ENCODE data around the gene STRIP2. TPM values are rescaled to one million over a fixed set of nuclear protein-coding genes. Genes with fewer than 3 reads are reported as not detected.
A peak's percentile ranks its signal among the peaks of the same experiment; 100 is the strongest.
"Not testable (repeated sequence)": the region's sequence is repeated elsewhere in the genome, so short reads cannot be mapped to it uniquely, and the experiment has no call there.

Gene STRIP2
- total RNA-seq, 2 donors from 2014 or later: 51.7 to 78.4 TPM

DNA sequence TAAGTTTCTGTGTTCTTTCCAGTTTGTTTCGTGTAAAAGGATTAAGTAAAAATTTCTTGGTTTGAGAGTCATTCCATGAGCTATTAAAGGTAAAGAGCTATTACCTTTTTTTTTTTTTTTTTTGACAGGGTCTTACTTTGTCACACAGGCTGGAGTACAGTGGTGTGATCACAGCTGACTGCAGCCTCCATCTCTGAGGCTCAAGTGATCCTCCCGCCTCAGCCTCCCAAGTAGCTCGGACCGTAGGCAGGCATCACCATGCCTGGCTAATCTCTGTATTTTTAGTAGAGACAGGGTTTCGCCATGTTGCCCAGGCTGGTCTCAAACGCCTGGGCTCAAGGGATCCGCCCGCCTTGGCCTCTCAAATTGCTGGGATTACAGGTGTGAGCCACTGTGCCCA, 69.5 kb downstream of the STRIP2 start:
- Mint-ChIP-seq H3K4me1 (peaks cover 7% of the 10 kb centered on the region), H3K27ac (peak overlapping the region; percentile 57), H3K4me3 (peak overlapping the region; percentile 69)

GRCh38 chr7:129512192-129512591, 78.0 kb downstream of the STRIP2 start:
- Mint-ChIP-seq H3K4me1 (no peaks in the 10 kb centered on the region), H3K4me3 (no peak overlapping the region), H3K9me3 (no peaks in the 10 kb centered on the region), H3K36me3 (ENCODE audit: low read depth) (no peaks in the 10 kb centered on the region), H3K27me3 (peaks cover 3% of the 10 kb centered on the region), H3K27ac (no peak overlapping the region)
- ATAC-seq (replicated peaks): no peak

More for the DNA sequence above, 69.5 kb downstream of the STRIP2 start:
- no peak for ATAC-seq (replicated peaks)
- no peaks in the 10 kb centered on the region for H3K27me3 Mint-ChIP-seq
- H3K9me3 Mint-ChIP-seq: no peaks in the 10 kb centered on the region
- H3K36me3 Mint-ChIP-seq (ENCODE audit: low read depth): no peaks in the 10 kb centered on the region

DNA sequence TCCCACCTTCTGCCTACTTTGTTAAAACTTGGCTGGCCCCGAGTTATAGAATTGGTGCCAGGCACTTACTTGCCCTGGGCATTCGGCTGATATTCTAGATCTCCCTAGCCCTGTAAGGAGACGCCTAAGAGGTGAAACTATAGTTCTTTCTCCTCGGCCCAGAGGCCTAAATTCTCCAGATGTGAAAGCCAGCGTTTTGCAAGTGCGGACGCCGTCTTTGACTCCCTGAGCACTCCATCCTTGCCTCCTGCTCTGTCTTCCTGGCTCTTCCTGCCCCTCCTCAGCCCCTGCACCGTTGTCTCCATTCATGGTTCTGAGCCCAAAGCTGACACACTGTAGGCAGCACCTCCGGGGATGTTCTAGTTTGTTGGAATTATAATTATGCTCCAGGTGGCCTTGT, 79.3 kb downstream of the STRIP2 start:
- no peak overlapping the region for H3K4me3 Mint-ChIP-seq
- peaks cover 7% of the 10 kb centered on the region for H3K27me3 Mint-ChIP-seq
- H3K9me3 Mint-ChIP-seq: no peaks in the 10 kb centered on the region
- no peaks in the 10 kb centered on the region for H3K36me3 Mint-ChIP-seq (ENCODE audit: low read depth)
- H3K27ac Mint-ChIP-seq: no peak overlapping the region
- no peak for ATAC-seq (replicated peaks)
- H3K4me1 Mint-ChIP-seq: no peaks in the 10 kb centered on the region

DNA sequence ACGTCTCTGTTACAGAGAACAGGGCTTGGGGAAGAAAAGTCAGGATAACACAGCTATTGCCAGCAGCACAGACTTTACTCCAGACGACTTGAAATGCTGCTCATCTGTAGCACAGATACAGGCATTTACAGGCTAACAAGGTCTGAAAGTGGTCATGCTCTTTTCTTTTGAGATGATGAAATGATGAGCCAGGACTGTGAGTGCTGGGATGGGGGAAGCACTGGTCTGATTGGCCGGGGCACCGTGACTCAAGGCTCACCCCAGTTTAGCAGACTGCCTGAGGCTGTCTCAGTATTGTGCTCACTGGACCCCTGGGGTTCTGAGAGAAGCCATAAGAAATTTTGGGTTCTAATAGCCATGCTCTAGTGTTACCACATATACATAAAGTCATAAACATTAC, 80.5 kb downstream of the STRIP2 start:
- Mint-ChIP-seq H3K4me3 (no peak overlapping the region), H3K9me3 (no peaks in the 10 kb centered on the region), H3K27me3 (peaks cover 10% of the 10 kb centered on the region), H3K36me3 (ENCODE audit: low read depth) (no peaks in the 10 kb centered on the region), H3K4me1 (no peaks in the 10 kb centered on the region), H3K27ac (no peak overlapping the region)
- no peak for ATAC-seq (replicated peaks)

DNA sequence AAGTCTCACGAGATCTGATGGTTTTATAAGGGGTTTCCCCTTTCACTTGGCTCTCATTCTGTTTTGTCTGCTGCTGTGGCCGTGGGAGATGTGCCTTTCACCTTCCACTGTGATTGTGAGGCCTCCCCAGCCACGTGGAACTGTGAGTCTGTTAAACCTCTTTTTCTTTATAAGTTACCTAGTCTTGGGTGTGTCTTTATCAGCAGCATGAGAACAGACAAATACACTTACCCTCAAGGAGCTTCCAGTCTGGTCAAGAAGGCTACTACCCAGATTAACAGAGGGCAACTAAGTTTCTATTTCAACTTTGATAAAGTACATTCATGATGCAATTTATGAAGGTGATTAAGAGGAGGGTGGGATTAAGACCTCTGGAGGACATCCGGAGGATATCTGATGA, 81.1 kb downstream of the STRIP2 start:
- no peak for ATAC-seq (replicated peaks)
- Mint-ChIP-seq H3K9me3 (no peaks in the 10 kb centered on the region), H3K27ac (no peak overlapping the region), H3K27me3 (peaks cover 15% of the 10 kb centered on the region), H3K4me3 (no peak overlapping the region), H3K36me3 (ENCODE audit: low read depth) (no peaks in the 10 kb centered on the region), H3K4me1 (no peaks in the 10 kb centered on the region)

GRCh38 chr7:129517931-129518330, 83.7 kb downstream of the STRIP2 start:
- H3K27ac Mint-ChIP-seq: no peak overlapping the region
- H3K4me3 Mint-ChIP-seq: no peak overlapping the region
- peaks cover 31% of the 10 kb centered on the region for H3K27me3 Mint-ChIP-seq
- ATAC-seq (replicated peaks): no peak
- H3K9me3 Mint-ChIP-seq: no peaks in the 10 kb centered on the region
- H3K36me3 Mint-ChIP-seq (ENCODE audit: low read depth): no peaks in the 10 kb centered on the region
- H3K4me1 Mint-ChIP-seq: no peaks in the 10 kb centered on the region

DNA sequence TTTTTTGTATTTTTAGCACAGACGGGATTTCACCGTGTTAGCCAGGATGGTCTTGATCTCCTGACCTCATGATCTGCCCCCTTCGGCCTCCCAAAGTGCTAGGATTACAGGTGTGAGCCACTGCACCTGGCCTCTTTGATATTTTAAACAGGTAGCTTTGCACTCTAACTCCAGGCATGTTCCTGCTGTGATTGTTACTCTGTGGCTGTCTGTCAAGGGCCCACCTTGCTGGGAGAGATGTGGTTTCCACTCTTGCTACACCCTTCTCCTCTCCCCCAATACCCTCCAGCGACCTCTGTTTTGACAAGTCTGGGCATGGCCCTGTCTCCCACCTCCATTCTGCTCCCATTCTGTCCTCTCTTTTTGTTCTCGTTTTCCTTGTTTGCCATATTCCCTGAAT, 85.2 kb downstream of the STRIP2 start:
- ATAC-seq (replicated peaks): no peak
- Mint-ChIP-seq H3K27me3 (peaks cover 35% of the 10 kb centered on the region), H3K27ac (no peak overlapping the region), H3K36me3 (ENCODE audit: low read depth) (no peaks in the 10 kb centered on the region), H3K4me1 (no peaks in the 10 kb centered on the region), H3K9me3 (no peaks in the 10 kb centered on the region), H3K4me3 (no peak overlapping the region)

DNA sequence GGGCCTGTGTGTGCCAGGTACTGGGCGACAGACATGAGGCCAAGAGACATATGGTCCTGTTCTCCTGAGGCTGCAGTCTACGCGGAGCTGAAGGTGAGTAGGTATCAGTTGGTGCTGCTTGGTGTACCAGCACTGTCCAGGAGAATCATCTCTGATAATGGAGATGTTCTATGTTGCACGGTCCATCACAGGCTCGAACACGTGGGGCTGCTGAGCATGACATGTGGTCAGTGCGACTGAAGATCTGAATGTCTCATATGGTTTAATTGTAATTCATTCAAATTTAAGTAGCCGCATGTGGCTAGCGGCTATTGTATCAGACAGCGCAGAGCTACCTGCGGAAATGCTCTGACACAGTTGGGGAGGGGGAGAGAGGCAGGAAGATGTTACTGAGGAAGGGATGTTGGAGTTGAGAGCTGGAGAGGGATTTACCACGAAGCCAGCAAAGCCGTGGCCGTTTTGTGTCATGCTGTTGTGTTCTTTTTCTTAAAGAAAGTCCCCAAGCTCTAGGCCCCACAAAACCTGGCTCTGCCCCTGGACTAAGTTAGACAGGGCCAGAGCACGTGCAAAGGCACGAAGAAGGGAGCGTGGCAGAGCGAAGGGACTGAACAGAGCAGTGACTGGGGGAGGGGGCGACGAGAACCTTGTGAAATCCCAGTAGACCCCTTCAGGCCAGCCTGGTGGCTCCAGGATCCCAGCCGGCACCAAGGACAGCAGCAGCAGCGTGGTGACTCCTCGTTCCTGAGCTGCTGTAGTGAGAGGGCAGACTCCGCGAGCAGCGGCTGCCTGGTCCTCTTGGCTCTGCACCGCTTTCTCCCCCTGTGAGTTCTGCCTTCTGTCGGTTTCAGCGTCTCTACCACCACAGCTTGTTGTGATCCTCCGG, 88.1 kb downstream of the STRIP2 start:
- H3K27ac Mint-ChIP-seq: no peak overlapping the region
- H3K4me1 Mint-ChIP-seq: no peaks in the 10 kb centered on the region
- H3K36me3 Mint-ChIP-seq (ENCODE audit: low read depth): no peaks in the 10 kb centered on the region
- no peak for ATAC-seq (replicated peaks)
- no peak overlapping the region for H3K4me3 Mint-ChIP-seq
- peaks cover 38% of the 10 kb centered on the region for H3K27me3 Mint-ChIP-seq
- no peaks in the 10 kb centered on the region for H3K9me3 Mint-ChIP-seq

- H3K4me1 Mint-ChIP-seq: no peaks in the 10 kb centered on the region
- no peaks in the 10 kb centered on the region for H3K36me3 Mint-ChIP-seq (ENCODE audit: low read depth)
- no peak overlapping the region for H3K27ac Mint-ChIP-seq
- ATAC-seq (replicated peaks): no peak
- H3K4me3 Mint-ChIP-seq: no peak overlapping the region
- no peaks in the 10 kb centered on the region for H3K9me3 Mint-ChIP-seq
- peaks cover 37% of the 10 kb centered on the region for H3K27me3 Mint-ChIP-seq
These were observed 88.7 kb downstream of the STRIP2 start for GRCh38 chr7:129522971-129523340.

DNA sequence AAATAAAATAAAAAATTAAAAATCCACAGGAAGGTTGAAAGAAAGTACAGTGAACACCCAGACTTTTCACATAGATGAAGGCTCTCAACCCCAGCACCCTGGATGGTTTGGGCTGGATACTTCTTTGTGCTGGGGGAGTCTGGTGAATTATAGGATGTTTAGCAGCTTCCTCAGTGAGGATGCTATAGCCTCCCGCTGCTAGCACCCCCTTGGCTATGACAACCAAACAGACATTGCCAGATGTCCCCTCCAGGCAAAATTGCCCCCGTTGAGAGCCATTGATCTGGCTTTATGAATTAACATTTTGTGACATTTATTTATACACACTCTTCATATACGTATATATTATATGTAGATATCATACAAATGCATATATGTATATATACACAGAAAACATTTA, 89.7 kb downstream of the STRIP2 start:
- Mint-ChIP-seq H3K4me3 (no peak overlapping the region), H3K36me3 (ENCODE audit: low read depth) (no peaks in the 10 kb centered on the region), H3K9me3 (no peaks in the 10 kb centered on the region), H3K27me3 (peaks cover 35% of the 10 kb centered on the region), H3K27ac (no peak overlapping the region), H3K4me1 (no peaks in the 10 kb centered on the region)
- no peak for ATAC-seq (replicated peaks)

GRCh38 chr7:129524405-129524804, 90.2 kb downstream of the STRIP2 start:
- not testable (repeated sequence) for H3K36me3 Mint-ChIP-seq (ENCODE audit: low read depth); H3K9me3 Mint-ChIP-seq; H3K4me1 Mint-ChIP-seq; H3K27ac Mint-ChIP-seq; H3K4me3 Mint-ChIP-seq; ATAC-seq (replicated peaks)
- peaks cover 35% of the 10 kb centered on the region for H3K27me3 Mint-ChIP-seq

DNA sequence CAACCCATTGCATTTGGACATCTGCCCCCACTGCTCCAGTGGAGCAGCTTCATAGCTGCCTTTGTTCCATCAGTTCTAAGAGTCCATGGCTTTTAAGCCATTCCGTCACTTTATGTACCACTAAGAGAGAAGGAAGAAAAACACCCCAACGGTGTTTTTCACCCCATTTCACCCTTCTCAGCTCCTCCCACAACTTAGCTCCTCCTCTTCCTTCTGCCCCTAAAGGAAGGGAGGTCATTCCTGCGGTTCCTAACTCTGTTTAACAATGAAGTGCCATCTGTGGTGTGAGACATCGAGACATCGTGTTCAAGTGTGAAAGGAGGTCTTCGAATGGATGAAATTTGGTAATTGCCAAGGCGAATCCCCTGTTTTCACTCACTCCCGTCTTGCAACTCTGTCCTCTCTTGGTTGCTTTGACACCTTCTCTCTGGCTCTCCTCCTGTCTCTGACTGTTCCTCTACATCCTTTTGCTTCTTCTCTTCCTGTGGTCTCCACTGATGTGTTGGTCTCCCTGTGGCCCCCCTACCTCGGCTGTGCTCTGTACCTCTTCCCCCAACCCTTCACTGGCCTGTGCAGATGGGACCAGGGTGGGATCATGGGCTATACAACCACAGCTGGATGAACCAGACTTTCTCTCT, 91.1 kb downstream of the STRIP2 start:
- ATAC-seq (replicated peaks): no peak
- Mint-ChIP-seq H3K4me1 (no peaks in the 10 kb centered on the region), H3K27ac (no peak overlapping the region), H3K36me3 (ENCODE audit: low read depth) (no peaks in the 10 kb centered on the region), H3K27me3 (peaks cover 28% of the 10 kb centered on the region), H3K4me3 (no peak overlapping the region), H3K9me3 (no peaks in the 10 kb centered on the region)

GRCh38 chr7:129529643-129530042, 95.4 kb downstream of the STRIP2 start:
- Mint-ChIP-seq H3K9me3 (no peaks in the 10 kb centered on the region), H3K36me3 (ENCODE audit: low read depth) (no peaks in the 10 kb centered on the region)
- ATAC-seq (replicated peaks): no peak

GRCh38 chr7:129530795-129531391, 96.7 kb downstream of the STRIP2 start:
- Mint-ChIP-seq H3K27ac (peak overlapping the region; percentile 74), H3K4me3 (no peak overlapping the region), H3K27me3 (peaks cover 5% of the 10 kb centered on the region), H3K36me3 (ENCODE audit: low read depth) (no peaks in the 10 kb centered on the region), H3K9me3 (no peaks in the 10 kb centered on the region), H3K4me1 (no peaks in the 10 kb centered on the region)
- ATAC-seq (replicated peaks): peak; percentile 98

More at GRCh38 chr7:129529643-129530042, 95.4 kb downstream of the STRIP2 start:
- Mint-ChIP-seq H3K4me3 (no peak overlapping the region), H3K4me1 (no peaks in the 10 kb centered on the region), H3K27me3 (peaks cover 13% of the 10 kb centered on the region), H3K27ac (peak overlapping the region; percentile 74)

DNA sequence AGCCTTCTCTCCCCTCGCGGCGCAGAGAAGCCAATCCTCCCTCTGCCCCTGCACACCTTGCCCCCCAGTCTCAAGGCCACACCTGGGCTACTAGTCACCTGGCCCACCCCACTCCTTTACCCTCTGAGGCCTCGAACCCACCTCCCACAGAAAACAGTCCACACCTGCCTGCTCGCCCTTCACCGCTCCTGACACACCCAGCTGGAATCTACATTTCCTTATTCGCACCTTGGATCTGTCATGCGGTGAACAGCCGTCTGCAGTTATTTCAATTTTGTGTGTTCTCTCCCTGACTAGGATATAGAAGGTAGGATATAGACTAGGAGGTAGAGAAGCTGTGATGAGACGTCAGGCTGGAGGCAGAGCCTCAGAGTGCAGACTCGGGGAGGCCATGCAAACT, 97.5 kb downstream of the STRIP2 start:
- ATAC-seq (replicated peaks): no peak
- Mint-ChIP-seq H3K9me3 (no peaks in the 10 kb centered on the region), H3K27me3 (peaks cover 5% of the 10 kb centered on the region), H3K4me3 (no peak overlapping the region), H3K36me3 (ENCODE audit: low read depth) (no peaks in the 10 kb centered on the region), H3K27ac (peak overlapping the region; percentile 74), H3K4me1 (no peaks in the 10 kb centered on the region)

Measured in activated T-helper 17 cell treated with anti-CD3 and anti-CD28 coated beads, Interleukin-2, amount 50 U/mL, for 72 hours (primary cell).